ENCODE results near the gene SOX6.
"Not testable (repeated sequence)": the region's sequence is repeated elsewhere in the genome, so short reads cannot be mapped to it uniquely, and the experiment has no call there.

The SOX6 gene

DNA sequence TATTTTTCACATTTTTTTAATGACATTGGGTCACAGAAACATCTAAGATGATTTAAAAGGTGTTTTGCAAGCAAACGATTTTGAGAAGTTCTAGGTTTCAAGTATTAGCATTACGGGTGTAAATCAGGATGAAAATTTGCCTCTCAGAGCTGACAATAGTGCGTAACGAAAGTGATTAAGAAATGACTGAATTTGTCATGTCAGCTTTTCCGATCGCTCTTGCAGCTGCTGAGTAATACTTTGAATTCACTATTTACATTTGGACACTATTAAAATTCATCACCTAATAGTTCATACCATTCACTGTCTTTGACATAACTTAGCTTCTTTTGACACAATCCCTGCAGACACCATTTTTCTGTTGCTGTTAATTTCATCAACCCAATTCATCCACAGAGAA lies 205.2 kb downstream of the SOX6 start:
- no peak for DNase-seq (ENCODE audit: low read depth in 2 of 2)

DNA sequence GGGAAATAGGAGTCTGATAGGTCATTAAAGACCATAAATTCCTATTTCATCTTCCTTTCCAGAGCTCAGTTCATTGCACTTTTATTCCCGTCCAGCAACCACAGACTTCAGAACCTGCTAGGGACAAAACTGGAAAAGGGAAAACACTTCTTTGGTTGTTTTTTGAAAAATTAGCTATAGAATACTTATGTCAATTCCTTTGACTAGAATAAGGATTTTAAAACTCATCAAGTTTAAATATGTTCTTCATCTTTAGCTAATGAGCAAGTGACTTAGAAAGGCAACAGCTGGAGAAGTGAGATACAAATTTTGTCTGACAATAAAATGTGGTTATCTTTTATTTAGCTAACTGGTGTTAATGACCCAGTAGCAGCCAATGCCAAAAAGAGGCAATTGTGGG lies 206.9 kb downstream of the SOX6 start:
- no peak for DNase-seq (ENCODE audit: low read depth in 2 of 2)

DNA sequence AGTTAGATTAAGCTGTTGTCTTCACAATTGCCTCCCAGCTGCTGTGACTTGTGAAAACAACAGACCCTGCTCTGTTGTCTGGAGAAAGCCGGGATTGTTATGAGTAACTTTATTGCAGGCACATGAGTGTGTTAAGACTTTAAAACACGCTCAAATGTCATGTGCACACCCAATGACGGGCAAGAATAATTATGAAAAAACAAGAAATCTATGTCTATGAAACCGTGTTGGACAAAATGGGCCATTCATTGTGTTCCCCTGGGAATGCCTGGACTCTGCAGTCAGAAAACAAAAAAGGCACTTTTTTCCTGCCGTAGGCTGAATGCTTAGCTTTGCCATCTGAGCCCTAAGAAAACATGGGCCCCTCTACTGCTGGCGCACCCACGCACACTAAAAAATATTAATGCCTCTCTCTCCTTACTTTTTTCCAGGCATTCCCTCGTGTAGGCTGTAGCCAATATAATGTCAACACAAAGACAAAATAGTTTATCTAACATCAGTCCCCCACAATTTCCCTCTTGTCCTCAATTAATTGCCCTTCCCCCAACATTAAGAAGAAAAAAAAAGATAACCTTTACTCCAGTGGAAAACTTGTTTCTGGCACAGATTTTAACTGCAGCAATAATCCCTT lies 207.9 kb downstream of the SOX6 start:
- DNase-seq (ENCODE audit: low read depth in 2 of 2) = no peak

DNA sequence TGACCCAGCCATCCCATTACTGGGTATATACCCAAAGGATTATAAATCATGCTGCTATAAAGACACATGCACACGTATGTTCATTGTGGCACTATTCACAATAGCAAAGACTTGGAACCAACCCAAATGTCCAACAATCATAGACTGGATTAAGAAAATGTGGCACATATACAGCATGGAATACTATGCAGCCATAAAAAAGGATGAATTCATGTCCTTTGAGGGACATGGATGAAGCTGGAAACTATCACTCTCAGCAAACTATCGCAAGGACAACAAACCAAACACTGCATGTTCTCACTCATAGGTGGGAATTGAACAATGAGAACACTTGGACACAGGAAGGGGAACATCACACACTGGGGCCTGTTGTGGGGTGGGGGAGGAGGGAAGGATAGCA lies 209.4 kb downstream of the SOX6 start:
- not testable (repeated sequence) for DNase-seq (ENCODE audit: low read depth in 2 of 2)

DNA sequence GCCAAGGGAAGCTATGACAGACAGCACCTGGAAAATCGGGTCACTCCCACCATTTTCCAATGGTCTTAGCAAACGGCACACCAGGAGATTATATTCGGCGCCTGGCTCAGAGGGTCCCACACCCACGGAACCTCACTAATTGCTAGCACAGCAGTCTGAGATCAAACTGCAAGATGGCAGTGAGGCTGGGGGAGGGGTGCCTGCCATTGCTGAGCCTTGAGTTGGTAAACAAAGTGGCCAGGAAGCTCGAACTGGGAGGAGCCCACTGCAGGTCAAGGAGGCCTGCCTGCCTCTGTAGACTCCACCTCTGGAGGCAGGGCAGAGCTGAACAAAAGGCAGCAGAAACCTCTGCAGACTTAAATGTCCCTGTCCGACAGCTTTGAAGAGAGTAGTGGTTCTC lies 214.7 kb downstream of the SOX6 start:
- DNase-seq (ENCODE audit: low read depth in 2 of 2) = not testable (repeated sequence)

DNA sequence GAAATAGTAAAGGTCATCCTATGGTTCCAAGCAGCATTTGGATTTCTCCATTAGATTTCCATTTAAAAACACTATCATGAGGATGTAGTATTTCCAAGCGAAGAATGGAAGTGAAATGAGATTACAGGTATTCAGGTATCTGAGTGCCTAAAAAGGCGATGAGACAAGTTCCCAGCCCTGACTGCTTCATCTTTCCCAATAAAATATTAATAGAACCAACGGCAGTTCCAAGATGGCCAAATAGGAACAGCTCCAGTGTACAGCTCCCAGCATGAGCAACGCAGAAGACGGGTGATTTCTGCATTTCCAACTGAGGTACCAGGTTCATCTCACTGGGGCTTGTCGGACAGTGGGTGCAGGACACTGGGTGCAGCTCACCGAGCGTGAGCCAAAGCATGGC lies 215.2 kb downstream of the SOX6 start:
- DNase-seq (ENCODE audit: low read depth in 2 of 2) = not testable (repeated sequence)

DNA sequence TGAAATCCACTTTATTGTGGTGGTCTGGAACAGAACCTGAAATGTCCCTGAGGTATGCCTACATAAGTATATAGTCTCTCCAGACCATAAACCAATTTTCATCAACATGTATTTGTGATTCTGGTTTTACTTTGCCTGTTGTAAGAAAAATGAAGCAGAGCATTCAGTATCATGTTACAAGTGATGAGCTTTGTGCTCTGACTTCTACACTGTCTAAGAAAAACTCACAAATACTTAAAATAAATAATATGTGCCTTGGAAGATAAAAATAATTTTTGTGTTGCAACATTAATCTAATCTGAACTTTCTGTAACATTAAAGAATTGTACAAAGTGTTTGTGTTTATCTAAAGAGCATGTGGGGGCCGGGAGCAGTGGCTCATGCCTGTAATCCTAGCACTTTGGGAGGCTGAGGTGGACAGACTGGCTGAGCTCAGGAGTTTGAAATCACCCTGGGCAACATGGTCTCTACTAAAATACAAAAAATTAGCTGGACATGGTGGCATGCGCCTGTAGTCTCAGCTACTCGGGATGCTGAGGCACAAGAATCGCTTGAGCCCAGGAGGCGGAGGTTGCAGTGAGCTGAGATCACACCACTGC lies 219.5 kb downstream of the SOX6 start:
- DNase-seq (ENCODE audit: low read depth in 2 of 2) = no peak

DNA sequence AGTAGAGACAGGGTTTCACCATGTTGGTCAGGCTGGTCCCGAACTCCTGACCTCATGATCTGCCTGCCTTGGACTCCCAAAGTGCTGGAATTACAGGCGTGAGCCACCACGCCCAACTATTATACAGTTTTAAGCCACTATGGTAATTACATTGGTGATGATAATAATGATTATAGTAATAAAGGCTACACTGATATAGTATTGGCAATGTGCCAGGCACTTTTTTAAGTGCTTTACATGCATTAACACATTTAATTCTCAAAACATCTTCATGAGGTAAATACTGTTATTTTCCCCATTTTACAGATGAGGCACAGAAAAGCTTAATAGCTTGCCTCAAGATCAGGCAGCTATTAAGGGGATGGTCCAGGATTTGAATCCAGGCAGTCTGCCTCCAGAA lies 222.5 kb downstream of the SOX6 start:
- no peak for DNase-seq (ENCODE audit: low read depth in 2 of 2)

DNA sequence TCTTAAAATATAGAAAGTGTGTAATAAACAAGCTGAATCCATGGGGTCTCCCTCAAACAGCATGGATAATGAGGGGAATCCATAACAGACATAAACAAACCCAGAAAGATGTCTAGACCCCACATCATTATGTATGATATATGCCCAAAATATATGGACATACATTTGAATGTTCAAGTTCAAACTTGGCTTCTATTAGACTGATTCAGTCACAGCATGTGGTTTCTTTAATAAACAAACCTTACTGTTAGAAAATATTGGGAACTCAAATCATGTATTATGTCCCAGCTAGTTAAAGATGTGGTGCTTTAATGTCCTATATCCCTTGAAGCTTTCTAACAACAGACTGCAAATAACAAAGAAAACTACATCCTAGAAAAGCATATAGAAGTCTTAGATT lies 228.6 kb downstream of the SOX6 start:
- no peak for DNase-seq (ENCODE audit: low read depth in 2 of 2)

DNA sequence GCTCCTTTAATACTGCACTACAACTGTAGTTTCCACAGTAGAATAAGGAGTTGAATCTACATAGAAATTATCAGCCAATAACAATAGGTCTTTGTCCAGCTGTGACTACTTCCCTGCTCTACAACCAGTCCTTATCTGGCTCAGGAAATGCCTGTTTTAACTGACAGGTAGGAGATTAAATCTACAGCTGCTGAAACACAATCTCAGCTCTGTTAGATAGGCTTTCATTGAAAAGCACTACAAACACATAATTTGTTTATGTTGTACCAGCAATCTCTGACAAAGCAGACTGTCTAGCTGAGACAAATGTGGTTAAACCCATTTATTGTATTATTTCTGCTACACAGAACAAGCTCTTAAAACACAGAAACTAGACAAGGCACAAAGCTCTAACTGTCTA lies 230.0 kb downstream of the SOX6 start:
- DNase-seq (ENCODE audit: low read depth in 2 of 2) = no peak

DNA sequence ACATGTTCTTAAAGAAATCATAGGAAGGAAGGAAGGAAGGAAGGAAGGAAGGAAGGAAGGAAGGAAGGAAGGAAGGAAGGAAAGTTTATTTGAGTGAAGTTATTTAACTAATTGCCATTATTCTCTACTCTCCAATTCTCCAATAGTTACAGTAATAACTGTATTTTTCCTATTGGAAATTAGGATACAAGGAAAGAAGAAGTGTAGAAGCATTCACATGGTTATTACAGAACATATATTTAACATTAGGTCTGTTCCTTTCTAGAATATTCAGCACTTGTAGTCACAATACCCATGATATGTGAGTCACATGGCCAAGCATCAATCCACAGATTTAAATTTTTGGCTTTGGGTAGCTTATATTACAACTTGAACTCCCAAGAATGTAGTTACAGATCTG lies 230.6 kb downstream of the SOX6 start:
- no peak for DNase-seq (ENCODE audit: low read depth in 2 of 2)

DNA sequence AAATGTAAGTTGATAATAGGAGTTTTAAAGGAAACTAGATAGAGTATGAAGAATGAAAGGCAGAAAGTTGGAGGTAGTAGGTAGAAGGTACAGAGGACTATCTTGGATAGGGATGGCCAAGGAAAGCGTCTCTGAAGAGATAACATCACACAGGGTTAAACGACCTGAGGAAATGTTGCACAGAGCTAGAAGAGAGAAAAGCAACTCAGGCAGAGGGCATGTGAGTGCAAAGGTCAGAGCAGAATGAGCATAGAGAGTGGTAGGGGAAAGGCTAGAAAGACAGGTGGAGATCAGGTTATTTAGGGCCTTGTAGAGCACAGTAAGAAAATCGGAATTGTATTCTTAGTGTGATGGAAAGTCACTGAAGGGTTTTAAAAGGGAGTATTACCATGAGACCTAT lies 232.0 kb downstream of the SOX6 start:
- DNase-seq (ENCODE audit: low read depth in 2 of 2) = no peak

DNA sequence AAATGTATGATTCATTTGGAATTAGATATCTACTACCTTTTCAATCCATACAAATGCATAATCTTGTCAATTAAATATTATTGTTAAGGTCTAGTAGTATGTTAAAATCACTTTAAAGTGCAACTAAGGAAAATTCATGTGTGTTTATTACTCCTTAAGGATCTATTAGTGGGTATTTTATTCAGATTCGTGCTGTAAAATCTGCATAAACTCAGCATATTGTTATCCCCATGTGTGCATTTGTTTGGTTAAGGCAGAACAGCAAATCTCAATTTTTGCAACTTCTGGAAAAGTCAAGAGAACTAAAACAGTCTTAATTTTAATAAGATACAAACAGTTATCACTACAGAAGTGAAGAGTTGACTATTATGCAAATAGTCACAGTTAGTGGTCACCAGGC lies 234.5 kb downstream of the SOX6 start:
- no peak for DNase-seq (ENCODE audit: low read depth in 2 of 2)

DNA sequence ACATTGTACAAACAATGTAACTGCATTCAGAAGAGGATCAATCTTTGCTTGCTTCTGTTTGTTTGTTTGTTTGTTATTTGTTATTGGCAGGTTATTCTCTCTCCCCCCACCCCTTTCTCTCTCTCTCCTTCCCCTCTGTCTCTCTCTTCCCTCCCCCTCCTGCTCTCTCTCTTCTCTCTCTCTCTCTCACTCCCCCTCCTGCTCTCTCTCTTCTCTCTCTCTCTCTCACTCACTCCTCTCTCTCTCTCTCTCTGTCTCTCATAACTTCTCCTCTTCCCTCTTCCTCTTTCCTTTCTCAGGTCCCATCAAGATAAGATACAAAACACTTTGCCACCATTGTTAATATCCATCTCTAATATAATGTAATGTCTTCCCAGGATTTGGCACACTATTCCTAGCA lies 236.3 kb downstream of the SOX6 start:
- DNase-seq (ENCODE audit: low read depth in 2 of 2) = no peak

DNA sequence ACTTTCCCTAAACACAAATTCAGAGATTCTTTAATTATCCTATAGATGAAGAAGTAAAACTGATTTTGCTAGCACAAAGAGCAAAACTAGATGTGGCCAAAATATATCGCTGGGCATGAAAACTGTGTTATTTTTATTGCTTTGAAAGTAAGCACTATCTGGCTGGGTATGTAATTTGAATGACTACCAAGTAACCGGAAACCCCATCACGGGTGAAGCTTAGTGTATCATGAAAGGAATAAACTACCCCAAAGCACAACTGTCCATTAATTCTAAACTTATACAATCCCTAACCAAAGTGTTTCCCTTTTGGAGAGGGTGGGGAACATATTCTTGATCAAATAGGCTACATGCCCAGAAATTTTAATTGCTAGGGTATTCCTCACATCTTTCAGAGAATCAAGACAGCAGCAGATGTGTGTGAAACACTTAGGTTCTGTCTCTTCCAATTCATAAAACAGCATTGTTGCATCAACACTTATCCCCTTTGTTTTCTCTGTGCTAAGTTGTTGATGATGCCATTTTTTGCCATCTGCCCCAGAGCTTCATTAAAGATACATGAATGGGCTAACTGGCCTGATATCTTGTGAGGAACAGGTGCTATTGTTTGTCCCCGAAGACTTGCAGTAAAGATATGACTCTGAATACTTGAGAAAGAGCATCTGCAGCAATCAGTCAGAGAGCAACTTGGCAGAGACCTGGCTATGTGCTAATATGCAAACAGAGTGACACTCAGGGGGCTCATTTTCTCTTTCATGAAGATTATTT lies 238.2 kb downstream of the SOX6 start:
- DNase-seq (ENCODE audit: low read depth in 2 of 2) = no peak

DNA sequence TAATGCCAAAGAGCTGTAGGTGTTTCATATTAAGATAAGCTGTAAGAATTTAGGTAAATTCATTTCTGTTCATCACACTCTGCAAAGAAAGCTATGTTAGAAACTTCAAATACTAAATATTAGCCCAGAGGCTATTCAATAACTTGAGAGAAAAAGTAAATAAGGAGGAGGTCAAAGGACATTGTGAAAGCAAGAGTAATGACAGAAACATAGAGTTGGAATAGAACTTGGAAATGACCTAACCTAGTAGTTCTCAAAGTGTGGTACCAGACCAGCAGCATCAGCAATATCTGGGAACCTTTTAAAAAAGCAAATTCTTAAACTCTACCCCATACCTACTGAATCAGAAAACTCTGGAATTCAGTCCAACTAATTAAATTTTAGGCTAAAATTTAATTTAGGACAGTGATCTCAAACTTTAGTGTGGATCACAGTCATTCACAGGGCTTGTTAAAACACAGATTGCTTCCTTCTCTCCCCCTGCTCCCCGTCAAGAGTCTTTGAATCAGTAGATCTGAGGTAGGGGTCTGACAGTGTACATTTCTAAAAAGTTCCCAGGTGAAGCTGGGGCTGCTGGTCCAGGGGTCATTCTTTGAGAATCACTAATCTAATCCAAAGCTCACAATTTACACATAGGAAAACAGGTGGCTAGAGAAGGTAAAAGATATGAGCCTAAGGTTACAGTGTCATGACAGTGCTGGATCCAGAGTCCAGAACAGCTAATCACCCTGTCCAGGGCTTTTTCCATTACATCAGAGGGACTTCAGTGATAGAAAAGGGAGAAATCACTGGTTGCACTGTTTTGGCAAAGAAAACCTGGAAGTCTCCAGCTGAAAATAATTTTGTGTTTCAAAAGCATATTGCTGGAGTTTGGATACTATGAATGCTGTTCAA lies 241.1 kb downstream of the SOX6 start:
- no peak for DNase-seq (ENCODE audit: low read depth in 2 of 2)

DNA sequence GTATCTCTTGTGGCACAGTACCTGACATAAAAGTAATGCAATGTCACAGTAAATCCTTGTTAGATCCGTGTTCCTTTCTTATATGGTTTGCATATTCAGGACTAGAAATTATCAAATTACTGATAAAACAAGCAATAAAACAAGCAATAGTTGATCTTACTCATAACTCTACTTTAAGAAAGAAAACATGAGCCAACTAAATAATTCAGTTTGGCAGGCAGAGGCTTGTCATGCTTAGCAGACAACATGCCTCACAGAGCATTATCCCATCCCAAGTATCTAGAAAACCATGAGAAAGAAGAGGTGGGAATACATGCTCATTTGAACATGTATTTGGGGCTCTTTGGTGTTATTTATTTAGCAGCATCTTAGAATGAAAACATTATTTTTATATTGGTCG lies 241.9 kb downstream of the SOX6 start:
- DNase-seq (ENCODE audit: low read depth in 2 of 2) = no peak

DNA sequence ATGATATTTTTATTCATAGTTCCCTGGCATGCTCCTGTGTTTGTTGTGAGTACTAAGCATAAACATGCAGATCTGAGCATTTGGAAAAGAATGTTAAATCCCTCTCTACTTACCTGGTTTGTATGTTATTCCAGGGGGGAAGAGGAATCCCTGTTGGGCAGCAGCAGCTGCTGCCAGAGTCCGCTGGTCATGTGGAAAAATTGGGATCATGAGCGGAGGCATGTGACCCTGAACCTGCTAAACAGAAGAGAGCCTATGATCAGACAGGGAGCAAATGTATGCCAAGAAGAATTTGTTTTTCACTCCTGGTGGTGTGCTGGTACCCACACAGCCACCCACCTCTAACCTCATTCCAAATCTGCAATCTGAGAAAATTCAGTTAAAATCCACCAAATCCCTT lies 244.7 kb downstream of the SOX6 start:
- no peak for DNase-seq (ENCODE audit: low read depth in 2 of 2)

DNA sequence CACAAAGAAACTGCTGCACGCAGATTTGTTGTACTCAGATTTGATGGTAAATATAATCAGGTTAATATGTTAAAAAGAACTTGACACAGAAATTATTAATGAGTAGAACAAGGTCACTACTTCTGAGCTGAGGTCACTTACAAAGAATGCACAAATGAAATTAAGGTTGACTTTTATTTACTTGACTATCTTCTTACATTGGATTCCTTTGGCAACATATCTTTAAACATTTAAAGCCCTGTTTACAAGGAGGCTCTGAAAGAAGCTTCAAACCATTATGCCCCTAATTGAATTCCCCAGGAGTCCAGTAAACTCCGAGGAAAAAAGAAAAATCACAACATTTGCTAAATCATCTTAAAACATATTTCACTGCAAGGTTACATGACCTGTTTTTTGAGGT lies 245.5 kb downstream of the SOX6 start:
- DNase-seq (ENCODE audit: low read depth in 2 of 2) = no peak

DNA sequence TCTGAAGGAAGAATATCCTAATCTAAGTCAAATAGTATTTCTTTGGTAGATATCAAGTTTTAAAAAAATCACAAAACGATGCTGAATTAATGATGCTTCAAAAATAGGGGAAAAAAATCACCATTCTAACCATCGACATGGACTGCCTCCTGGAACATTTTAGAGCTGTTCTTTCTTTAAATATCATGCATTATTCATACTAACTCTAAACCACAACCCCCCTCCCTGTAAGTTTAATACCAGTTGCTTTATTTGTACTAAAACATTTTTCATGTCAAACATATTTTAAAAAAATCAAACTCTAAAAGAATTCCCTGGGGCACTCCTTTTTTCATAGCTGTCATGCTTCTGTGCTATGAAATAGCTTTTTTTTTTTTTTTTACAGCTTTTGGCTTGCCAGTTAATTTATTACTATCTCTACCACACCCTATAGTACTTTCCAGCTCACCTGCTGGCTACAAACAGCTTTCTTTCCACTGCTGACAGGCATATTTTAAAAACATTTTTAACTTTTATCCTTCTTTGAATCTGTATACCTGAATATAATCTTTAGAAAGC lies 256.9 kb downstream of the SOX6 start:
- no peak for DNase-seq (ENCODE audit: low read depth in 2 of 2)

DNA sequence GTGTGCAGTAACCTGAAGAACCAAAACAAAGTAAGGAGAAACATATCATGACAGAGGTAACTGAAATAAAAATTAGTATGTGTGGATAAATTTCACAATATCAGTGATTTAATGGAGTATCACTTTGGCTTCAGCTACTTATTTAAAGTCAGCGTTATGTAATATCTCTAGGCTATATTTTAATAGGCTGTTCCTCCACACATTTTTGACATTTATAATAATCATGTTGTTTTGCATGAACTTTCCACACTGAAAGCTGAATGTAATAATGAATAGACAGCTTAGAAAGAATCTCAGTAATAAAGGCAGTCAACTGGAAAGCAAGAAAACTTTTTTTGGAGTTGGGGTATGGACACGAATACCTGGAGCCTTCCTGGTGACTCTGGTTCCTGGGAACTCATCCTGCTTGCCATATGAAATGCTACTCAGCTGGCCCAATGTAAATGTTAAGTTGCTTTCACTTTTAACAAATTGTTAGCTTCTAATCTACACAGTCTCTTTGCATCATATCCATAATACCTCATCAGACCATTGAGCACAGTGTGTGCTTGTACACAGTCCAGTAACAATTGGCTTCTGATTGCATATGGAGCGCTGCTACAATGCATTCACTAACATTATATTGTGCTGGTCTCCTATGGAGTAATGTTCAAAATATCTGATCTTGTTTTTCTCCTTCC lies 257.7 kb downstream of the SOX6 start:
- DNase-seq (ENCODE audit: low read depth in 2 of 2) = no peak
